WI38 (cell line): ENCODE measurements around the gene KLLN.
"Not testable (repeated sequence)": the region's sequence is repeated elsewhere in the genome, so short reads cannot be mapped to it uniquely, and the experiment has no call there.

Experiments used
- H3K4me3 ChIP-seq: 2 replicates; pipeline ENCODE4 v1.5.1; 2011; ENCODE audit warnings: low read depth, mild to moderate bottlenecking, control low read depth, low read length
- CTCF ChIP-seq: IDR thresholded peaks from 2 replicates; pipeline ENCODE4 v1.5.1; 2012; ENCODE audit warnings: low read depth, mild to moderate bottlenecking, control low read depth, low read length

KLLN gene

GRCh38 chr10:87882555-87883294, 19.4 kb upstream of the KLLN start:
- H3K4me3 ChIP-seq, result no peak overlapping the region
- TF ChIP-seq CTCF, result no peak

- not testable (repeated sequence) for H3K4me3 ChIP-seq
Observed at GRCh38 chr10:87881373-87882059, 18.2 kb upstream of the KLLN start.

GRCh38 chr10:87880336-87880735, 17.0 kb upstream of the KLLN start:
- H3K4me3 ChIP-seq, result no peak overlapping the region
- no peak for TF ChIP-seq CTCF

GRCh38 chr10:87878664-87879459, 15.5 kb upstream of the KLLN start:
- no peak for TF ChIP-seq CTCF
- no peak overlapping the region for H3K4me3 ChIP-seq

- no peak overlapping the region for H3K4me3 ChIP-seq
- no peak for TF ChIP-seq CTCF
Observed at GRCh38 chr10:87875929-87876571, 12.7 kb upstream of the KLLN start.

- no peak for TF ChIP-seq CTCF
Observed at GRCh38 chr10:87873656-87874055, 10.3 kb upstream of the KLLN start.

GRCh38 chr10:87872828-87873227, 9.5 kb upstream of the KLLN start:
- H3K4me3 ChIP-seq, result no peak overlapping the region

More at GRCh38 chr10:87873656-87874055, 10.3 kb upstream of the KLLN start:
- H3K4me3 ChIP-seq, result no peak overlapping the region

More at GRCh38 chr10:87872828-87873227, 9.5 kb upstream of the KLLN start:
- no peak for TF ChIP-seq CTCF
